GM18507 (cell line): ENCODE measurements around the gene CITED4.

Experiments
- DNase-seq: peaks from one replicate; pipeline ENCODE4 v3.0.0; 2011; ENCODE audit warnings: low read depth; ENCODE audit not compliant: insufficient read length; ENCODE audit errors: extremely low spot score
- FAIRE-seq: peaks from 2 replicates; lab custom pipeline; 2011; peaks lifted over from hg19 to GRCh38; lab: Jason Lieb, UNC

The CITED4 gene

GRCh38 chr1:40838980-40839942 is 22.9 kb downstream of the CITED4 start:
- FAIRE-seq (no peak), DNase-seq (no peak)

- FAIRE-seq (no peak), DNase-seq (no peak)
Measured at GRCh38 chr1:40838045-40838979, 23.9 kb downstream of the CITED4 start.

- FAIRE-seq, result no peak
- DNase-seq, result no peak
Measured at GRCh38 chr1:40837601-40838000, 24.6 kb downstream of the CITED4 start.

- FAIRE-seq, result no peak
- no peak for DNase-seq
Measured at GRCh38 chr1:40836283-40836682, 25.9 kb downstream of the CITED4 start.

- DNase-seq, result no peak
- FAIRE-seq, result no peak
Measured at GRCh38 chr1:40834968-40835545, 27.1 kb downstream of the CITED4 start.

- FAIRE-seq, result no peak
- no peak for DNase-seq
Measured at GRCh38 chr1:40833979-40834378, 28.2 kb downstream of the CITED4 start.

- no peak for FAIRE-seq
- DNase-seq, result no peak
Measured at GRCh38 chr1:40831001-40831732, 31.0 kb downstream of the CITED4 start.

GRCh38 chr1:40830419-40830943 is 31.7 kb downstream of the CITED4 start:
- DNase-seq (no peak), FAIRE-seq (no peak)

GRCh38 chr1:40829631-40830245 is 32.4 kb downstream of the CITED4 start:
- no peak for FAIRE-seq
- no peak for DNase-seq

GRCh38 chr1:40825996-40826395 is 36.2 kb downstream of the CITED4 start:
- FAIRE-seq (peak; percentile 59), DNase-seq (no peak)

- DNase-seq, result no peak
- peak; percentile 61 for FAIRE-seq
Measured at GRCh38 chr1:40825435-40825788, 36.8 kb downstream of the CITED4 start.

GRCh38 chr1:40824591-40825434 is 37.4 kb downstream of the CITED4 start:
- DNase-seq (no peak), FAIRE-seq (no peak)

- FAIRE-seq (no peak), DNase-seq (no peak)
Measured at GRCh38 chr1:40823983-40824382, 38.2 kb downstream of the CITED4 start.

- no peak for FAIRE-seq
- no peak for DNase-seq
Measured at GRCh38 chr1:40823345-40823744, 38.8 kb downstream of the CITED4 start.

- FAIRE-seq (no peak), DNase-seq (no peak)
Measured at GRCh38 chr1:40822890-40823289, 39.3 kb downstream of the CITED4 start.

- DNase-seq (no peak), FAIRE-seq (no peak)
Measured at GRCh38 chr1:40820911-40821693, 41.1 kb downstream of the CITED4 start.

- FAIRE-seq (no peak), DNase-seq (no peak)
Measured at GRCh38 chr1:40820251-40820797, 41.8 kb downstream of the CITED4 start.
